Effector CD4-positive, alpha-beta T cell (primary cell): Measurements from ENCODE around the gene ARHGAP10.
"Not testable (repeated sequence)": the region's sequence is repeated elsewhere in the genome, so short reads cannot be mapped to it uniquely, and the experiment has no call there.

ENCODE experiments used
- DNase-seq: peaks from one replicate; pipeline ENCODE4 v3.0.0-alpha.2; 2020

The ARHGAP10 gene

GRCh38 chr4:147960971-147961370 is 229.1 kb downstream of the ARHGAP10 start:
- DNase-seq: no peak

DNA sequence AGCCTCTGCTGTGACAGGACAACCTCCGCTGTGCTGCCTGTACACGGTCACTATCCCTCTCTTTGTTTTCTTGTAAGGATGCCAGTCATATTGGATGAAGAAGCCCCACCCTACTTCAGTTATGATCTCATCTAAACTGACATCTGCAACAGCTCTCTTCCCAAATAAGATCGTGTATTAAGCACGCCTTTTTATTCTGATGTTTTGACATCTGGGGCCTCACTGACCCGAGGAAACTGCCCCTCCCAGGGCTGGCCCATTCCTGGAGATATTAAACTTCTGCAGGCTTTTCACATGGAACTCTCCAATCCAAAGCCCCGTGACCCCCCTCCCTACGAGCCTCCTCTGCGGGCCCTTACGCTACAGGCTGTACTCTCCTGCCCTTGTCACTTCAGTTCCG is 232.0 kb downstream of the ARHGAP10 start:
- DNase-seq: no peak

- DNase-seq: no peak
Measured at GRCh38 chr4:147964266-147964880, 232.5 kb downstream of the ARHGAP10 start.

GRCh38 chr4:147965056-147965455 is 233.2 kb downstream of the ARHGAP10 start:
- DNase-seq: no peak

- DNase-seq: no peak
Measured at GRCh38 chr4:147965873-147966272, 234.0 kb downstream of the ARHGAP10 start.

DNA sequence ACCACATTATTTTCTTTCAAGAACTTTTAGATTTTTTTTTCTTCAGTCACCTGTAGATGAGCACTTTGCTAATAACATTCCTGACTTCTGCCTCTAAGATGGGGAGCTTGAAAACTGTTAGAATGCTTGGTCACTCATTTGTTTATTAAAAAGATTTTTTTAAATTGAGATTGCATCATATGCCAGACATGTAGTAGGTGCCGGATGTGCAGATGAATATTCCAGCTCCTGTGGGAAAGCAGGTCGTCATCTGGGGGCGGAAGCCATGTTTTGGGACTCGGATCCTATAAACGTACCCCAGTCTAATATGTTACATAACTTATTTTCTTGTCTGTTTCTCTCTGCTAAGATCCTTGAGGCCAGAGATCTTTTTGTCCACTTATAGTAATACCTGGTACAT is 236.8 kb downstream of the ARHGAP10 start:
- no peak for DNase-seq

DNA sequence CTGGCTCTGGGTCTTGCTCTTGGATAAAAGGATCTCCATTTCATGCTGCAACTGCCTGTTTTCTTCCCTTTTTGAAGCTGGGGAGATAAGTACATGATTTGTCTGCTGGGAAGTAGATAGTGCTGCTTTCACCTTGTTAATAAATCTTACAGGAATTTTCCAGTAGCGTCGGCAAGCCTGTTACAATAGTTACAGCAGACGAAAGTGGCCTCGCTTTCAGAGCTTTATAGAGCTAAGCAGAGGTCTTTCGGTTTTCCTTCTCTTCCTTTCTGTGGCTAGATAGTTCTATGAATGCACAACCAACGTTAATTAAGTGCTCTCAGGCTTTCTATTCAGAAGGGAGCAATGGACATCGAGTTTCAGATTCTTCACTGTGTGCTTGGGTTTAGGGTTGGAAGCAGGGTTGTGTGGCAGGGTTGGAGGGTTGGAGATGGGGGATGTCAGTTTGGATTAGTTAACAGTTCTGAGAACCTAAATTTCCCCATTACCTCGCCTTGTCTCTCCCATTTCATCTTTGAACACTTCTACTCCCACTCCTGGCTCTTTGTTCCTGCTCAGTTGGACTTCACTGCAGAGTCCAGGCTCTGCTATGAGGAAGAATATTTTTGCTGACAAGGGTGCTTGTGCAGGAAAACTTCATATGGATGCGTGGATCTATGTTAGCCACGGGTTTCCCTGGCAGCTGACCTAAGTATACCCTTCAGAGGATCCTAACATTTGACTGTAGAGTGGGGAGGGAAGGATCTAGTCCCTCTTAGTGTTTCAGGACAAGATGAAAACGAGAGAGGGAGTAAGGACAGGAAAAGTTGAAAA is 237.9 kb downstream of the ARHGAP10 start:
- DNase-seq: no peak

DNA sequence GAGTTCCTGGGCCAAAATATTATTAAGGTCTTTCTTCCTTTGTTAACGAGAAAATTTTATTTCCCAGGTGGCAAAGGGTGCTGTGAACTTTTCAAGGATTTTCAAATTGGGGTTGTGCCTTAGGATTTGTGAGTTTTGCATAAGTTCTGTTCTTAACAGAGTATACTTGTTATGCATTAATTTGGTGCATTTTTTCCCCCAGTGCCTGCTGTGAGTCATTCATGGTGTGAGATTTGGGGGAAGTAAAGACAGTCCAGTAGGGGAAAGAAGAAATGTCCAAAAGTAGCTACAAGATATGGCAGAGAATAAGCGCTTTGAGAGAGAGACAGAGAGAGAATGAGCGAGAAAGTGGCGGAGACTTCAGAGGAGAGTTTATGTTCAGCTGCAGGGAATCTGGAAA is 239.2 kb downstream of the ARHGAP10 start:
- DNase-seq: no peak

DNA sequence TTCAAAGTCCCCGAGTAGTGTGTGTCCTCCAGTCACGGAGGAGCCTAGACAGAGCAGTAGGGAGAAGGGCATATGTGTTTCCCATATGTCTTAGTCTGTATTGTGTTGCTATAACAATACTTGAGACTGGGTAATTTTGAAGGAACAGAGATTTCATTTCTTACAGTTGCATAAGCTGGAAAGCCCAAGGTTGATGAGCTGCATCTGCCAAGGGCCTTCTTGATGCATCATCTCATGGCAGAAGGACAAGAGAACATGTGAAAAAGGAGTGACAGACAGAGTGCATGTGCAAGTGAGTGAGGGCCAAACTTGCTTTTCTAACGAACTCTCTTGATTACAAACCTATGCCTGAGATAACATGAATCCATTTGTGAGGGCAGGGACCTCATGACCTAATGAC is 243.4 kb downstream of the ARHGAP10 start:
- no peak for DNase-seq

DNA sequence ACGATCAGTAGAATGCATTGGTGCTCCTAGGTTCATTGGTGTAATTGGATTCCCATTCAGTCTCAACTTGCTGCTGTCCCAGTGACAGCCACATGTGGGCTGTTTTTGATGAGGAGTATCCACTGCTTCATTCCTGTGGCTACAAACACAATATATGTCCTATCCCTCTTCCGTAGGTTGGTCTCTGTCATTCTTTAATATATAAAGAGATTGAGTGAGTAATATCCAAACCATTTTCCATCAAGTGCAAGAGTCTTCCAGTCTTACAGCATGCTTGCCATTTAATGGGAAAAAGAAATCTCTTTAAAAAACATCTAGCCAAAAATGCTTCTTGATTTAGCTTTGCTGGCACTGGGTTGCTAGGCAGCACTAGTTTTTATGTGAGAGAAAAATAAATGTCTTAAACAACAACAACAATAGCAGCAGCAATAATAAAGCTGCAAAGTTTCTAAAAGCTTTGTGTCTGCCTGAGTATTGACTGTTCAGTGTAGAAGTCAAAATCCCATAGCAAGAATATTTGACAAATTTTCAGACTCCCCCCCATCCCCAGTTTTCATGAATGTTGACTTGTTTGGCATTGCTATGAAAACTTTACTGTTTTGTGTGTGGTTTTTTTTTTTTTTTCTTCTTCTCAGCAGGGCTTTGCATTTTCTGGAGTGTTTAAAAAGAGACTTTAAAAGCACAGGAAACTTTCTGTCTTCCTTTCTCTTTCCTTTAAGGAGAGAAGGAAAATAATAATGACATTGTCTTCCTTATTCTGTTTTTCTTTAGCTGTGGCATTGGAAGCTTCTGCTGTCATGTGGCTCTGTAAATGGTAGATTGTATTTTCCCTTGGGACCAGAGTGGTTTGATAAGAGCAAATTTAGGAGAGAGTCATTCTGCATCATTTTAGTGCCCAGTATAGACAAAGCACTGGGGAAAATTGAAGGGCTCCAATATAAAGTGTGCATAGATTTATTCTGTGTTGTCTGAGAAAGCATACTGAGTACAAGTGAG is 244.3 kb downstream of the ARHGAP10 start:
- DNase-seq: no peak

DNA sequence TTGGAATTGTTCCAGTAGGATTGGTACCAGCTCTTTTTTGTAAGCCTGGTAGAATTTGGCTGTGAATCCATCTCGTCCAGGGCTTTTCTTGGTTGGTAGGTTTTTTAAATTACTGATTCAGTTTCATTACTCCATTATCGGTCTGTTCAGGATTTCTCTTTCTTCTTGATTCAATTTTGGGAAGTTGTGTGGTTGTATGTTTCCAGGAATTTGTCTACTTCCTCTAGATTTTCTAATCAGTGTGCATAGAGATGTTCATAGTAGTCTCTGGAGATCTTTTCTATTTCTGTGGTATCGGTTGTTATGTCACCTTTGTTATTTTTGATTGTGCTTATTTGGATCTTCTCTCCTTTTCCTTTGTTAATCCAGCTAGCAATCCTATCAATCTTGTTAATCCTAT is 248.7 kb downstream of the ARHGAP10 start:
- no peak for DNase-seq

DNA sequence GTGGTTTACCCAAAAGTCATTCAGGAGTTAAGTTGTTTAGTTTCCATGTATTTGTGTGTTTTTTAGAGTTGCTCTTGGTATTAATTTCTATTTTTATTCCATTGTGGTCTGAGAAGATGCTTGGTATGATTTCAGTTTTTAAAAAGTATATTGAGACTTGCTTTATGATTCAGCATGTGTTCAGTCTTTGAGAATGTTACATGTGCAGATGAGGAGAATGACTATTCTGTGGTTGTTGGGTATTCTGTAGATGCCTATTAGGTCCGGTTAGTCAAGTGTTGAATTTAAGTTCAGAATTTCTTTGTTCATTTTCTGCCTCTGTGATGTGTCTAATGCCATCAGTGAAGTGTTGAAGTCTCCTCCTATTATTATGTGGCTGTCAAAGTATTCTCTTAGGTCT is 249.4 kb downstream of the ARHGAP10 start:
- DNase-seq: no peak

GRCh38 chr4:147984065-147984777 is 252.3 kb downstream of the ARHGAP10 start:
- DNase-seq: no peak

- no peak for DNase-seq
Measured at GRCh38 chr4:147984778-147985138, 252.9 kb downstream of the ARHGAP10 start.

GRCh38 chr4:147985376-147985775 is 253.5 kb downstream of the ARHGAP10 start:
- no peak for DNase-seq

DNA sequence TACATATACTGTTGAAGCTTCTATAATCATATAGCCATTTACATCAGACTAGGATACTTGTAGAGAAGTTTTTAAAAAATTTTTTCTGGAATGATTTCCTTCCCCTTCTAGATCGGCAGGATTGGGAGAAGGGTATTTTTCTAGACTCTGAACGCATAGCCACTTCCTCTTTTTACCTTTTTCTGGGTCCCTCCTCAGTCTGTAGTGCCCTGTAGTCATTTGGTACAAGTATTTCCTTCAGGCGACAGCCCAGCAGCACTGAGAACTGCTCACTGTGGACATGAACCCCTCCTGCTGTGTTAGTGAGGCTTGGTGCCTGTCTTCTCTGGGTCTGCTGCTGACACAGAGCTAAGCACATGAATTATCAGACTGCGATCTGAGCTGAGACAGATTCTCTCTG is 255.4 kb downstream of the ARHGAP10 start:
- DNase-seq: no peak

DNA sequence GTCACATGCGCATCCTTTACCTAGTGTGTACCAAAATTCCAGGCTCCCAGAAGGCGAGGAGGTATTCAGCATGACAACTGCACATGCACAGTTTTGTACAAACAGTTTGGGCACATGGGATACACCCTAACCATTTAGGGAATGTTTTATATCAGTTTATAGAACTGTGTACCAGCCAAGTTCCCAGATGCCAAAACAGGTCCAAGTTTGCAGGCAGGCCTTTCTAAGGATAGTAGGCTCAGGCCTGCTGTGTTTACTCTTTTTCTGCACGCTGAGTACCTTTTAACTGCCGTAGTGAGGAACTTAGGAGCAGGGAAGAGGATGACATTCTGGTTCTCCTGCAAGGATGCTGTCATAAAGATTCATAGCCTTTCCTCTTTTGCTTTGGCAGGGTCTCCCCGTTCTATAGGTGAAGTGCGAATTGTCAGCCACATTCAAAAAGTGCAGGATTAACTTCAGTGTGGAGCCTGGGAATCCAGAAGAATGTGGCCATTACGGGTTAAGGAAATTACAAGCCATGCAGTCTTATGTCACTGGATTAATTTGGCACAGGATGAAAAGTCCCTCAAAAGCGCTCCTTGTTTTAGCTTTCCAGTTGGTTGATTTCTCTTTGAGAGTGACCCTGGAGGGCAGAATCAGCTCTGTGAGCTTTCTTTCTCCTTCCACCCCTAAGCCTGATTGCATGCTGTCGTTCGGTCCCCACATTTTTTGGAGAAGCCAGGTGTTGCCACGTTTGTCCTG is 259.8 kb downstream of the ARHGAP10 start:
- no peak for DNase-seq

- no peak for DNase-seq
Measured at GRCh38 chr4:147994076-147994475, 262.2 kb downstream of the ARHGAP10 start.

DNA sequence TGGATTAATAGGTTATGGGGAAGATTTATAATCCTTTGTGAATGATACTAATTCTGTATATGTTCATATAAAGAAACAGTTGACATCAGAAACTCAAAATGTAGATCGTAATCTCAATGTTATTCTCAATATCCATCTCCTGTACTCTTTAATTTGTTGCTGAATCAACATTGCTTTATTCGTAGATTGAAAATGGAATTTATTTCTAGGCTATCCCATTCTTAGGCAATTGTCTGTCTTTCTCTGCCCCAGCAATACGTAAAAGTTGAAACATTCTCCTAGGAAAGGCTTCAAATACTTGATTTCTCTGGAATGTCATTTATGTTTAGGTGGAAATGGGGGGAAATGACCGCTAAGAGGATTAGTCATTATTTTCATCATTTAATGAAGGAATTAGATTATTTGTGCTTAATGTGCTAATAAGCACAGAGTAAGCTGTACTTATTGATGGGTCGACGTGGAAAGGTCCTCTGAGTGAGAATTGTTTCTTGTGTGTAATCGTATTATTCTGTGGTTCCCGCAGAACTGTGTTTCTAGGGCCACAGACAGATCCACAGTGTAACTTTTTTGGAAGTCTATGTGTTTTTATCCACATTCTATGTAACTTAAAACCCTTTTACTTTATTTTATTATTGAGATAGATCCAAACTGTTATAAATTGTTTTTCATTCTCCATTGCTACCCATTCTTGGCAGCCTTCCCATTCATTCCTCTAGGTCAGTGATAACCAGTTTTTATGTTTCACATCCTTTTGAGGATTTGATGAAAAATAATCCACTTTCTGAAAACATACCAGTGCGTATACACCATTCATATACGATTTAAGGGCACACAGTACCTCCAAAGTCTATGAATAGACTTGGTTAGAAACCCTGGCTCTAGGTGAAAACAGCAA is 262.9 kb downstream of the ARHGAP10 start:
- DNase-seq: no peak

- DNase-seq: no peak
Measured at GRCh38 chr4:147996859-147997258, 265.0 kb downstream of the ARHGAP10 start.

GRCh38 chr4:148000038-148000437 is 268.1 kb downstream of the ARHGAP10 start:
- DNase-seq: not testable (repeated sequence)
